Measurements from ENCODE around the gene CEMIP.

DNA sequence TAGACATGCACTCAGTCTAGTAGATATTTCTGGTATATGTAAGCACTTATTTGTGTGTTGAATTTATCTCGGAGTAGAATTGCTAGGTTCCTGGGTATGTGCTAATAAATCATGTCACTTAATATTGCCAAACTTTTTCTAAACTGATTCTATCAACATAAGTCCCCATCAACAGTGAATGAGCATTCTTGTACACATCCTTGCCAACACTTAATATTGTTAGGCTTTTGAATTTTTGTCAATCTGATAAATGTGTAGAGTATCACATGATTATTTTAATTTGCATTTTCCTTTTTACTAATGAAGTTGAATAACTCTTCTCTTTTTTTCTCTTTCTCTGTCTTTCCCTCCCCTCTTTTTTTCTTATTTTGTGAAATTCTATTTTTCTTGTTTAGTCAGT lies 33.3 kb upstream of the CEMIP start:
- TF ChIP-seq, protein P1, sequence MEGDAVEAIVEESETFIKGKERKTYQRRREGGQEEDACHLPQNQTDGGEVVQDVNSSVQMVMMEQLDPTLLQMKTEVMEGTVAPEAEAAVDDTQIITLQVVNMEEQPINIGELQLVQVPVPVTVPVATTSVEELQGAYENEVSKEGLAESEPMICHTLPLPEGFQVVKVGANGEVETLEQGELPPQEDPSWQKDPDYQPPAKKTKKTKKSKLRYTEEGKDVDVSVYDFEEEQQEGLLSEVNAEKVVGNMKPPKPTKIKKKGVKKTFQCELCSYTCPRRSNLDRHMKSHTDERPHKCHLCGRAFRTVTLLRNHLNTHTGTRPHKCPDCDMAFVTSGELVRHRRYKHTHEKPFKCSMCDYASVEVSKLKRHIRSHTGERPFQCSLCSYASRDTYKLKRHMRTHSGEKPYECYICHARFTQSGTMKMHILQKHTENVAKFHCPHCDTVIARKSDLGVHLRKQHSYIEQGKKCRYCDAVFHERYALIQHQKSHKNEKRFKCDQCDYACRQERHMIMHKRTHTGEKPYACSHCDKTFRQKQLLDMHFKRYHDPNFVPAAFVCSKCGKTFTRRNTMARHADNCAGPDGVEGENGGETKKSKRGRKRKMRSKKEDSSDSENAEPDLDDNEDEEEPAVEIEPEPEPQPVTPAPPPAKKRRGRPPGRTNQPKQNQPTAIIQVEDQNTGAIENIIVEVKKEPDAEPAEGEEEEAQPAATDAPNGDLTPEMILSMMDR (tag by site-specific recombination; IDR thresholded peaks at IDR 0.05), result no peak
- TF ChIP-seq ZNF404 (tag by site-specific recombination; IDR thresholded peaks at IDR 0.05), result no peak
- no peak for TF ChIP-seq OSR2 (tag by site-specific recombination; IDR thresholded peaks at IDR 0.05)
- TF ChIP-seq ZNF626 (tag by site-specific recombination; IDR thresholded peaks at IDR 0.05), result no peak
- no peak for TF ChIP-seq SETDB1 (IDR thresholded peaks at IDR 0.05; ENCODE audit: insufficient read length, low read length)

Measured in HEK293 (cell line).